ENCODE measurements around the gene EDC3.
"Not testable (repeated sequence)": the region's sequence is repeated elsewhere in the genome, so short reads cannot be mapped to it uniquely, and the experiment has no call there.

Gene EDC3

GRCh38 chr15:74608786-74609185, 87.0 kb downstream of the EDC3 start:
- no peak for DNase-seq

- no peak for DNase-seq
These were observed 90.1 kb downstream of the EDC3 start for GRCh38 chr15:74605795-74606150.

- DNase-seq, result no peak
These were observed 90.6 kb downstream of the EDC3 start for GRCh38 chr15:74604983-74605794.

GRCh38 chr15:74603789-74604705, 91.8 kb downstream of the EDC3 start:
- DNase-seq, result no peak

- DNase-seq, result no peak
These were observed 92.6 kb downstream of the EDC3 start for GRCh38 chr15:74603026-74603788.

GRCh38 chr15:74599156-74599555, 96.7 kb downstream of the EDC3 start:
- DNase-seq, result no peak

GRCh38 chr15:74598126-74598842, 97.5 kb downstream of the EDC3 start:
- peak; percentile 93 for DNase-seq

- not testable (repeated sequence) for DNase-seq
These were observed 98.6 kb downstream of the EDC3 start for GRCh38 chr15:74597146-74597705.

- not testable (repeated sequence) for DNase-seq
These were observed 99.1 kb downstream of the EDC3 start for GRCh38 chr15:74596736-74597135.

GRCh38 chr15:74595271-74595670, 100.6 kb downstream of the EDC3 start:
- DNase-seq, result no peak

GRCh38 chr15:74594455-74594854, 101.4 kb downstream of the EDC3 start:
- DNase-seq, result no peak

- DNase-seq, result no peak
These were observed 102.7 kb downstream of the EDC3 start for GRCh38 chr15:74593122-74593521.

- DNase-seq, result no peak
These were observed 103.6 kb downstream of the EDC3 start for GRCh38 chr15:74592222-74592621.

- DNase-seq, result no peak
These were observed 106.0 kb downstream of the EDC3 start for GRCh38 chr15:74589826-74590225.

GRCh38 chr15:74585857-74586256, 110.0 kb downstream of the EDC3 start:
- DNase-seq, result no peak

- DNase-seq, result no peak
These were observed 110.6 kb downstream of the EDC3 start for GRCh38 chr15:74585191-74585590.

- no peak for DNase-seq
These were observed 111.0 kb downstream of the EDC3 start for GRCh38 chr15:74584779-74585178.

GRCh38 chr15:74584204-74584603, 111.6 kb downstream of the EDC3 start:
- no peak for DNase-seq
